Fibroblast of lung (primary cell): ENCODE measurements around the gene HHIPL1. TPM values are rescaled to one million over a fixed set of nuclear protein-coding genes. Genes with fewer than 3 reads are reported as not detected.

ENCODE experiments used
- DNase-seq, 2 donors: peaks; one replicate each; pipeline versions ENCODE4 v3.0.0 to v3.0.0-alpha.2; 2010; ENCODE audit warnings: low read depth in 2 of 2
- H2AFZ ChIP-seq: 2 replicates; pipeline ENCODE4 v1.5.1; 2012; ENCODE audit warnings: low read length, control low read depth, inconsistent platforms
- H3K27ac ChIP-seq: 2 replicates; pipeline ENCODE4 v1.5.1; 2011; ENCODE audit warnings: low read length, control low read depth; ENCODE audit not compliant: insufficient read depth
- H3K27me3 ChIP-seq: 2 replicates; pipeline ENCODE4 v1.5.1; 2011; ENCODE audit warnings: mild to moderate bottlenecking, low read length; ENCODE audit not compliant: control insufficient read depth, insufficient read depth
- H3K36me3 ChIP-seq: 2 replicates; pipeline ENCODE4 v1.5.1; 2011; ENCODE audit warnings: low read length; ENCODE audit not compliant: control insufficient read depth, insufficient read depth
- H3K4me1 ChIP-seq: 2 replicates; pipeline ENCODE4 v1.5.1; 2011; ENCODE audit warnings: low read length; ENCODE audit not compliant: control insufficient read depth, insufficient read depth; ENCODE audit errors: extremely low read depth
- H3K4me2 ChIP-seq: 2 replicates; pipeline ENCODE4 v1.5.1; 2011; ENCODE audit warnings: low read length, control low read depth; ENCODE audit not compliant: insufficient read depth; ENCODE audit errors: extremely low read depth
- H3K4me3 ChIP-seq, 4 experiments: fragments of 200-600 bp in 1 of 4; sonication (generic) in 1 of 4; replicated peaks in 1 of 4; 2 replicates each; pipeline ENCODE4 v1.5.1; 2011 to 2016; ENCODE audit warnings: low read length in 4 of 4, low read depth in 3 of 4, mild to moderate bottlenecking in 3 of 4, control low read depth in 2 of 4, inconsistent platforms in 1 of 4, mixed read lengths in 1 of 4; ENCODE audit not compliant: insufficient read depth in 1 of 4; ENCODE audit errors: control extremely low read depth in 1 of 4
- H3K79me2 ChIP-seq: 2 replicates; pipeline ENCODE4 v1.5.1; 2012; ENCODE audit warnings: mild to moderate bottlenecking, low read length, inconsistent platforms; ENCODE audit not compliant: control insufficient read depth, insufficient read depth
- H3K9ac ChIP-seq: 2 replicates; pipeline ENCODE4 v1.5.1; 2011; ENCODE audit warnings: mild to moderate bottlenecking, low read length, control low read depth; ENCODE audit not compliant: insufficient read depth
- H3K9me3 ChIP-seq: 2 replicates; pipeline ENCODE4 v1.5.1; 2012; ENCODE audit warnings: low read depth, low read length; ENCODE audit not compliant: control insufficient read depth, insufficient read depth
- H4K20me1 ChIP-seq: 2 replicates; pipeline ENCODE4 v1.5.1; 2011; ENCODE audit warnings: low read length; ENCODE audit not compliant: control insufficient read depth, insufficient read depth; ENCODE audit errors: extremely low read depth
- EZH2 ChIP-seq: IDR thresholded peaks from 2 replicates; pipeline ENCODE4 v1.5.1; 2012; ENCODE audit warnings: low read length, control low read depth, mild to moderate bottlenecking; ENCODE audit errors: missing control alignments
- polyA plus RNA-seq, 2 donors: library from polyadenylated mRNA; depleted of rRNA in 1 of 2; stranded (reverse) in 1 of 2; unstranded in 1 of 2; fragments of >200 nt; gene quantifications; 2 replicates each; pipeline ENCODE4 v1.2.1, GENCODE V29; 2011 to 2012; ENCODE audit warnings: missing spikeins in 1 of 2
- total RNA-seq: library from RNA; depleted of rRNA; stranded (reverse); fragments of >200 nt; gene quantifications from 2 replicates; pipeline ENCODE4 v1.2.1, GENCODE V29; 2014
- TF ChIP-seq, protein P1 (sequence below), 2 donors: IDR thresholded peaks in 1 of 2; conservative IDR thresholded peaks in 1 of 2; 1 replicate in 1 of 2; 2 replicates in 1 of 2; pipeline ENCODE4 v1.5.1; 2011 to 2012; ENCODE audit warnings: low read length in 2 of 2, control low read depth in 1 of 2, inconsistent platforms in 1 of 2, low read depth in 1 of 2, mild to moderate bottlenecking in 1 of 2

The HHIPL1 gene
- total and polyA plus RNA-seq, 2 donors (not counting 1 experiment from before 2014, with no cell fraction given): 1.5 to 9.9 TPM

- Histone ChIP-seq H3K79me2 (no peaks in the 10 kb centered on the region), H3K27me3 (no peaks in the 10 kb centered on the region), H3K4me2 (no peak overlapping the region), H4K20me1 (no peaks in the 10 kb centered on the region), H3K4me3 (no peak overlapping the region), H2AFZ (no peak overlapping the region), H3K27ac (no peak overlapping the region), H3K4me1 (peaks cover 14% of the 10 kb centered on the region), H3K36me3 (no peaks in the 10 kb centered on the region), H3K9ac (no peak overlapping the region), H3K9me3 (no peaks in the 10 kb centered on the region)
- DNase-seq: peak in 1 of 2 donors; percentile 68
- TF ChIP-seq EZH2: no peak
- TF ChIP-seq, protein P1, sequence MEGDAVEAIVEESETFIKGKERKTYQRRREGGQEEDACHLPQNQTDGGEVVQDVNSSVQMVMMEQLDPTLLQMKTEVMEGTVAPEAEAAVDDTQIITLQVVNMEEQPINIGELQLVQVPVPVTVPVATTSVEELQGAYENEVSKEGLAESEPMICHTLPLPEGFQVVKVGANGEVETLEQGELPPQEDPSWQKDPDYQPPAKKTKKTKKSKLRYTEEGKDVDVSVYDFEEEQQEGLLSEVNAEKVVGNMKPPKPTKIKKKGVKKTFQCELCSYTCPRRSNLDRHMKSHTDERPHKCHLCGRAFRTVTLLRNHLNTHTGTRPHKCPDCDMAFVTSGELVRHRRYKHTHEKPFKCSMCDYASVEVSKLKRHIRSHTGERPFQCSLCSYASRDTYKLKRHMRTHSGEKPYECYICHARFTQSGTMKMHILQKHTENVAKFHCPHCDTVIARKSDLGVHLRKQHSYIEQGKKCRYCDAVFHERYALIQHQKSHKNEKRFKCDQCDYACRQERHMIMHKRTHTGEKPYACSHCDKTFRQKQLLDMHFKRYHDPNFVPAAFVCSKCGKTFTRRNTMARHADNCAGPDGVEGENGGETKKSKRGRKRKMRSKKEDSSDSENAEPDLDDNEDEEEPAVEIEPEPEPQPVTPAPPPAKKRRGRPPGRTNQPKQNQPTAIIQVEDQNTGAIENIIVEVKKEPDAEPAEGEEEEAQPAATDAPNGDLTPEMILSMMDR (conservative IDR thresholded peaks at IDR 0.05 in 1 of 2, IDR thresholded peaks at IDR 0.05 in 1 of 2; ENCODE audit: low read depth in 1 of 2, low read length in 2 of 2): no peak
Measured at GRCh38 chr14:99619835-99620834, 24.8 kb upstream of the HHIPL1 start.

- H3K79me2 ChIP-seq: no peaks in the 10 kb centered on the region
- H3K4me1 ChIP-seq: peaks cover 14% of the 10 kb centered on the region
- no peak overlapping the region for H3K27ac ChIP-seq
- no peaks in the 10 kb centered on the region for H3K27me3 ChIP-seq
- no peaks in the 10 kb centered on the region for H3K36me3 ChIP-seq
- no peak overlapping the region for H3K4me2 ChIP-seq
- no peaks in the 10 kb centered on the region for H3K9me3 ChIP-seq
- DNase-seq: no peak
- H3K4me3 ChIP-seq: no peak overlapping the region
- no peak overlapping the region for H2AFZ ChIP-seq
- no peaks in the 10 kb centered on the region for H4K20me1 ChIP-seq
- H3K9ac ChIP-seq: no peak overlapping the region
- no peak for TF ChIP-seq EZH2
- TF ChIP-seq, protein P1 (conservative IDR thresholded peaks at IDR 0.05 in 1 of 2, IDR thresholded peaks at IDR 0.05 in 1 of 2; ENCODE audit: low read depth in 1 of 2, low read length in 2 of 2): no peak
Measured at GRCh38 chr14:99621948-99622347, 23.0 kb upstream of the HHIPL1 start.

DNA sequence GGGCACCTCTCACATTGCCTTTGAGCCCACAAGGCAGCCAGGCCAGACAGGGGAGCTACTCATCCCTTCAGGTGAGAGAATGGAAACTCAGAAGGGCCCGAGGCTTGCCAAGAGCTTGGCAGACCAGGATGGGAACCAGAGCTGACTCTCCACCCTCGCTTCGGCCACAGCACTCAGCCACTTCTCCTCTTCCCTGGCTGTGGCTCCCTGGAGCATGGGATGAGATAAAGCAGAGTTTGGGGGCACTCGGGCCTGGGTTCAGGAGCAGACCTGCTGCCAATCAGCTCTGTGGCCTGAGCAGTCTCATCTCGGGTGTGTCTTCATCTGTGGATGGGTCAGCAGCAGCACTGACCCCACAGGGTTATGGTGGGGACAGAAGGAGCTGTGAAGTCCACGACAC, 20.9 kb upstream of the HHIPL1 start:
- Histone ChIP-seq H3K4me3 (no peak overlapping the region), H3K79me2 (no peaks in the 10 kb centered on the region)
- TF ChIP-seq EZH2: no peak
- TF ChIP-seq, protein P1 (conservative IDR thresholded peaks at IDR 0.05 in 1 of 2, IDR thresholded peaks at IDR 0.05 in 1 of 2; ENCODE audit: low read depth in 1 of 2, low read length in 2 of 2): no peak

More for the DNA sequence above, 20.9 kb upstream of the HHIPL1 start:
- Histone ChIP-seq H3K36me3 (no peaks in the 10 kb centered on the region), H3K9ac (no peak overlapping the region), H3K27ac (no peak overlapping the region), H3K27me3 (no peaks in the 10 kb centered on the region), H3K4me2 (no peak overlapping the region), H3K4me1 (peaks cover 14% of the 10 kb centered on the region), H2AFZ (no peak overlapping the region), H3K9me3 (no peaks in the 10 kb centered on the region), H4K20me1 (no peaks in the 10 kb centered on the region)
- DNase-seq: no peak
